Measurements from ENCODE around the gene LYSMD1. TPM values are rescaled to one million over a fixed set of nuclear protein-coding genes. Genes with fewer than 3 reads are reported as not detected.

The LYSMD1 gene
- total and polyA plus RNA-seq, 5 donors from 2014 or later = 0.14 to 0.54 (median 0.16) TPM; not detected in 1

DNA sequence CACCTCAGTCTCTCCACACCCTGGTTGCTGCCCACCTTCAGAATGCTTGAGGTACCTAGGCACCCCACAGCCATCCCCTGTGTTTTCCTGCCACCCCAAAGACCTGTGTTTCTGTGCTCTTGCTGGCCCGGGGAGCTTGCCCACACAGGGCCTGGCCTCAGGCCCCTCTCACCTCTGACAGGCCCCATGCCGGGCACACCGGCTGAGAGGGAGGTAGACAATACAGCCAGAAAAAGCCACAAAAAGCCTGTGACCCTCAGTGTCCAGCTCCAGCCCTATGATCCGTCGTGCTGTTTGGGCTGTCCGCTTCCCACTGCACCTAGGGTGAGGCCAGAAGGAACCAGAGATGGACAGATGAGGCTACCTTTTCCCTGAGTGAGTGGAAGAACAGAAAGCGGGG is 30.7 kb downstream of the LYSMD1 start:
- H3K36me3 Mint-ChIP-seq = peaks cover 12% of the 10 kb centered on the region

DNA sequence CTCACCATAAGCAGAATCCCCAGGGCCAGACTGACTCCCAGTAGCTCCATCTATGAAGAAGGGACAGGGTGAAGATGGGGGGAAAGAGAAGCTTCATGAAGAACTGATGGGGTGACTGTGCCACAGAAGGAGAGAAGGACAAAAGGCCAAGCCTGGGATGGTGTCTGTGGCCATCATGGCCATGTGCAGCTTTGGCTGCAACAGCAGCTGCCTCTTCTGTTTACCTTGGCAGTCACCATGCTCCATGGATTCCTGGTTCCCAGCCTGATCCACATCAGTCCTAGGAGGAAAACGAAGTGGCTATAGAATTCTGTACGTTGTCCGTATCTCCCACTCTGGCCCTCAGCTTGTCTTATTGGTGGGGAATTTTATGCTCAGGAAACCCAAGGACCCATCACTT is 31.3 kb downstream of the LYSMD1 start:
- peak overlapping the region in 1 of 4 donors; percentile 11 for H3K4me3 Mint-ChIP-seq
- peaks cover 11% of the 10 kb centered on the region for H3K4me1 ChIP-seq (ENCODE audit: control insufficient read depth, insufficient read depth, low read length, poor library complexity, severe bottlenecking)
- no peaks in the 10 kb centered on the region for H3K27me3 ChIP-seq (ENCODE audit: control insufficient read depth, insufficient read depth, low read length)
- H3K27ac ChIP-seq (ENCODE audit: insufficient read depth, low read length, poor library complexity, severe bottlenecking) = no peak overlapping the region
- H3K9me3 Mint-ChIP-seq = no peaks in the 10 kb centered on the region
- H3K4me1 Mint-ChIP-seq = peaks cover 0 to 13% (median 2%) of the 10 kb centered on the region in 4 donors
- H3K4me3 ChIP-seq (ENCODE audit: low read depth, low read length) = no peak overlapping the region
- H3K36me3 Mint-ChIP-seq = peaks cover 10% of the 10 kb centered on the region
- no peak for ATAC-seq (ENCODE audit: low read depth in 2 of 2)
- no peak for DNase-seq
- H3K9me3 ChIP-seq (ENCODE audit: control insufficient read depth in 2 of 2, low read length in 2 of 2) = no peaks in the 10 kb centered on the region
- H3K27ac Mint-ChIP-seq = no peak overlapping the region
- H3K27me3 Mint-ChIP-seq = no peaks in the 10 kb centered on the region
- H3K36me3 ChIP-seq (ENCODE audit: control insufficient read depth, insufficient read depth, low read length) = no peaks in the 10 kb centered on the region

More for the DNA sequence above, 30.7 kb downstream of the LYSMD1 start:
- Histone ChIP-seq H3K4me3 (ENCODE audit: low read depth, low read length) (no peak overlapping the region), H3K27ac (ENCODE audit: insufficient read depth, low read length, poor library complexity, severe bottlenecking) (no peak overlapping the region), H3K36me3 (ENCODE audit: control insufficient read depth, insufficient read depth, low read length) (no peaks in the 10 kb centered on the region), H3K4me1 (ENCODE audit: control insufficient read depth, insufficient read depth, low read length, poor library complexity, severe bottlenecking) (peaks cover 11% of the 10 kb centered on the region), H3K27me3 (ENCODE audit: control insufficient read depth, insufficient read depth, low read length) (no peaks in the 10 kb centered on the region), H3K9me3 (ENCODE audit: control insufficient read depth in 2 of 2, low read length in 2 of 2) (no peaks in the 10 kb centered on the region)
- no peaks in the 10 kb centered on the region for H3K9me3 Mint-ChIP-seq
- H3K27ac Mint-ChIP-seq = no peak overlapping the region
- peaks cover 0 to 13% (median 2%) of the 10 kb centered on the region in 4 donors for H3K4me1 Mint-ChIP-seq
- H3K4me3 Mint-ChIP-seq = no peak overlapping the region
- DNase-seq (no peak), ATAC-seq (ENCODE audit: low read depth in 2 of 2) (no peak)
- H3K27me3 Mint-ChIP-seq = no peaks in the 10 kb centered on the region

DNA sequence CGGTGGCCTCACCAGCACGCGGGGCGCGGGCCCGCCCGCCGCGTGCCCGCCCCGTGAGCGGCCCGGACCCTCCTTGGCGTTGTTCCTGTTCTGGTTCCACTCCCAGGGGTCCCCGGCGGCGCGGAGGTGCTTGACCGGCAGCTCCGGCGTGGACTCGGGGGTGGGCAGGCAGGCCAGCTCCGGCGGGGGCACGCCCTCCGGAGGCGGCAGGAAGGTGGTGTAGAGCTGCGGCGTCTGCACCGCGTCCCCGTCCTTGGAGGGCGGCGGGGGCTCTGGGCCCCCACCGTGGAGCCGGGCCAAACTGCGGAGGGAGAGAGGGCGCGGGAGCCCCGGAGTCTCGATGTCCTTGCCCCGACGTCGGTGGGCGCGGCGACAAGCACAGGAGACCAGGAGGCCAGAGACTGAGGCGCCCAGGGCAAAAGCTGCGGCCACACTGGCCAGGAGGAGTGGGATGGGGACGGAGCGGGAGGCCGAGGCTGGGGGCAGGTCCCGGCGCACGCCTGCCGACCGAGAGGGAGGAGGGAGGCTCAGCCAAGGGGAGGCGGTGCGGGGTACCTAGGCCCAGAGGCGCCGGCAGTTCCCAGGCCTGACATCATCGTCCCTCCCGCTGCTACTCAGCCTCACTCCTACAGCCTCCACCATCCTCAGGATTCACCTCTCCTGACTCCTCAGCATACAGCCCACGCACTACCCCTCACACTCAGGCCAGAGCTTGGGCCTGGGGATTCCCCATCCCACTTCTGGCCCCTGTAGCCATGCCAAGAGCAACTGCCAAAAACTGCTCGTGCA is 32.5 kb downstream of the LYSMD1 start:
- ATAC-seq (ENCODE audit: low read depth in 2 of 2) = no peak
- Histone ChIP-seq H3K4me1 (ENCODE audit: control insufficient read depth, insufficient read depth, low read length, poor library complexity, severe bottlenecking) (peaks cover 11% of the 10 kb centered on the region), H3K27me3 (ENCODE audit: control insufficient read depth, insufficient read depth, low read length) (no peaks in the 10 kb centered on the region), H3K36me3 (ENCODE audit: control insufficient read depth, insufficient read depth, low read length) (no peaks in the 10 kb centered on the region), H3K9me3 (ENCODE audit: control insufficient read depth in 2 of 2, low read length in 2 of 2) (no peaks in the 10 kb centered on the region), H3K27ac (ENCODE audit: insufficient read depth, low read length, poor library complexity, severe bottlenecking) (no peak overlapping the region), H3K4me3 (ENCODE audit: low read depth, low read length) (no peak overlapping the region)
- Mint-ChIP-seq H3K27me3 (no peaks in the 10 kb centered on the region), H3K27ac (no peak overlapping the region), H3K9me3 (no peaks in the 10 kb centered on the region), H3K36me3 (peaks cover 10% of the 10 kb centered on the region), H3K4me1 (peaks cover 0 to 13% (median 2%) of the 10 kb centered on the region in 4 donors), H3K4me3 (peak overlapping the region in 1 of 4 donors; percentile 52)
- no peak for DNase-seq

DNA sequence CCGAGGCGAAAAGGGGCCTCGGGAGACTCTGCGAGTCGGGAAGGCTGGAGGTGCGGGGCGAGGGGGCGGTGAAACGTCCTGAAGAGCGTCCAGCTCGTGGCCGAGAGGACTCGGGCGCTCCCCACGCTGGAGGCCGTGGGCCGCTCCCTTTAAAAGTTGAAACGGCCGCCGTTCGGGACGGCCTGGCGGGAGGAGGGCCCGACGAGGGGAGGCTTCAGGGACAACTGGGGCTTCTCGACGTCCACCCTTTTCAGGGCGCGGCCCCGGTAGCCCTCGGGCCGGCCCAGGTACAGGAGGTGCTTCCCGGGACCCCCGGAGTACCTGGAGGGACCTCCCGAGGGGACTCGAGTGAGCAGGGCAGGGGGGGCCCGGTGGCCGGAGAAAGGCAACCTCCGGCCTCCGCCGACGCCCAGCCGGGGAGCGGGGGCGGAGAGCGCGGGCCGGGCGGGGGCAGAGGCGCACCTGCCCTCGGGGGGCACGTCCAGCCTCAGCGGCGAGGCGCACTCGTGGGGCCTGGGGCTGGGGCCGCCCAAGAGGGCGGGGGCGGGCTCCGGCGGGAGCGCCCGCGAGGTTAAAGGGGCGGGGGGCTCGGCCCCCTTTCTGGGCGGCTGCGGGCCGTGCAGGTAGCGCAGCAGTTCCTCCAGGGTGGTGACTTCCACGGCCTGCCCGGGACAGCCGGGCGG is 33.2 kb downstream of the LYSMD1 start:
- Histone ChIP-seq H3K4me1 (ENCODE audit: control insufficient read depth, insufficient read depth, low read length, poor library complexity, severe bottlenecking) (peaks cover 11% of the 10 kb centered on the region), H3K27ac (ENCODE audit: insufficient read depth, low read length, poor library complexity, severe bottlenecking) (no peak overlapping the region), H3K4me3 (ENCODE audit: low read depth, low read length) (no peak overlapping the region), H3K9me3 (ENCODE audit: control insufficient read depth in 2 of 2, low read length in 2 of 2) (no peaks in the 10 kb centered on the region), H3K27me3 (ENCODE audit: control insufficient read depth, insufficient read depth, low read length) (no peaks in the 10 kb centered on the region), H3K36me3 (ENCODE audit: control insufficient read depth, insufficient read depth, low read length) (no peaks in the 10 kb centered on the region)
- no peaks in the 10 kb centered on the region for H3K27me3 Mint-ChIP-seq
- H3K27ac Mint-ChIP-seq = no peak overlapping the region
- DNase-seq (no peak), ATAC-seq (ENCODE audit: low read depth in 2 of 2) (no peak)
- peaks cover 10% of the 10 kb centered on the region for H3K36me3 Mint-ChIP-seq
- no peak overlapping the region for H3K4me3 Mint-ChIP-seq
- H3K4me1 Mint-ChIP-seq = peaks cover 0 to 13% (median 2%) of the 10 kb centered on the region in 4 donors
- H3K9me3 Mint-ChIP-seq = no peaks in the 10 kb centered on the region

DNA sequence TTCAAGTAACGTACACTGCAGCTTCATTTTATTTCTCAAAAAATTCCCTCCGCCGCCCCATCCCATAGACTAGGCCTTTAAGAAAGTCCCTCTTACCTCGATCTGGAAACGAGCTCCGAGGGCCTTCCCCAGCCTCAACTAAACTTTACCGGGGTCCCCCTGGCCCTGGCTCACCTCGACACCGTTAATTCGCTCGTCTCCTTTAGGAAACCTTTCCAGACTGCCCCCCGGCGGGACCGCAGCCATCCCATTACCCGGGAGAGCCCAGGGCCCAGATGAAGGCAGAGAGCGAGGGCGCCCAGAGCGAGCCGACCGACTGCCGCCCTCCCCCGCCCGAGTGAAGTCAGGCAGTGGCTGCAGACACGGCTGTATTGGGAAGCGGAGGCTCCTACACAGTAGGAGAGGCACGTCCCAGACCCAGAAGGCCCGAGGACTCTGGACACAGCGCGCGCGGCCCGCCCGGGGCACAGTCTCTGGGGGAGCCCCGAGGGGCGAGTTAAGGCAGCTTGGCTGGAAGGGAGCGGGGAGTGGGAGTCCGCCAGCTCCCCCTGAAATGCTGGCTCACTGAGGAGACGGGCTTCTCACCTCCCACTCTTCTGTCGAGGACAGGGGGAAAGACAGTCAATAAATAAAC is 33.9 kb downstream of the LYSMD1 start:
- no peaks in the 10 kb centered on the region for H3K27me3 Mint-ChIP-seq
- no peaks in the 10 kb centered on the region for H3K9me3 Mint-ChIP-seq
- peak overlapping the region in 2 of 3 donors; percentile 20 to 54 for H3K27ac Mint-ChIP-seq
- H3K4me1 Mint-ChIP-seq = peaks cover 0 to 13% (median 2%) of the 10 kb centered on the region in 4 donors
- ATAC-seq (ENCODE audit: low read depth in 2 of 2) (no peak), DNase-seq (no peak)
- Histone ChIP-seq H3K36me3 (ENCODE audit: control insufficient read depth, insufficient read depth, low read length) (no peaks in the 10 kb centered on the region), H3K4me3 (ENCODE audit: low read depth, low read length) (peak overlapping the region; percentile 55), H3K4me1 (ENCODE audit: control insufficient read depth, insufficient read depth, low read length, poor library complexity, severe bottlenecking) (peaks cover 11% of the 10 kb centered on the region), H3K9me3 (ENCODE audit: control insufficient read depth in 2 of 2, low read length in 2 of 2) (no peaks in the 10 kb centered on the region), H3K27me3 (ENCODE audit: control insufficient read depth, insufficient read depth, low read length) (no peaks in the 10 kb centered on the region), H3K27ac (ENCODE audit: insufficient read depth, low read length, poor library complexity, severe bottlenecking) (no peak overlapping the region)
- H3K36me3 Mint-ChIP-seq = peaks cover 13% of the 10 kb centered on the region
- peak overlapping the region; percentile 78 to 92 (median 82) for H3K4me3 Mint-ChIP-seq

DNA sequence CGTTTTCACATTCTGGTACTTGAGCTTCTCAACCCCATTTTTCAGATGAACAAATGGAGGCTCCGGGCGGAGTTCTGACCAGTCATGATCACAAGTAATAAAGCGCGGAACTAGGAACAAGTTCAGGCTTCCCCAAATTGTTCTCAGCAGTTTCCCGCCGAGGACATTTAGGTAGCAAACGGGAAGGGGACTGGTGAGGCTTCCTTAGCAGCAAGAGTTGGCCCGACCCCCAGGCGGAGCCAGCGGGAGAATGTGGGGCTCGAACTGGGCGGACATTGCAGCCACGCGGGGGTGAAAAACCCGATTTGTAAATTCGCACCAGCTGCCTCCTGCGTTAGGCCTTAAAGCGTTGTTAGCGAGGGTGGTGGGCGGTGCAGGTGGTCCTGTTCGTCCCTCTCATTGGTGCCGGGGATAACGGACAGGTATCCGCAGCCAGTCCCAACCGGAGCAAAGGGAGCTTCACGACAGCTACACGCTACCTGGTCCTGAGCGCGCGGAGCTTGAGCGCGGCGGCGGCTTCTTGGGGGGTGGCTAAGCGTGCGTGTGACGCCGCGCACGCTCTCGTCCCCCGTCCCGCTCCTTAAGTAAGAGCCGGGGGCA is 34.6 kb downstream of the LYSMD1 start:
- Histone ChIP-seq H3K4me1 (ENCODE audit: control insufficient read depth, insufficient read depth, low read length, poor library complexity, severe bottlenecking) (peaks cover 11% of the 10 kb centered on the region), H3K4me3 (ENCODE audit: low read depth, low read length) (peak overlapping the region; percentile 55), H3K27ac (ENCODE audit: insufficient read depth, low read length, poor library complexity, severe bottlenecking) (no peak overlapping the region), H3K27me3 (ENCODE audit: control insufficient read depth, insufficient read depth, low read length) (no peaks in the 10 kb centered on the region), H3K36me3 (ENCODE audit: control insufficient read depth, insufficient read depth, low read length) (no peaks in the 10 kb centered on the region), H3K9me3 (ENCODE audit: control insufficient read depth in 2 of 2, low read length in 2 of 2) (no peaks in the 10 kb centered on the region)
- Mint-ChIP-seq H3K27me3 (no peaks in the 10 kb centered on the region), H3K27ac (peak overlapping the region in 2 of 3 donors; percentile 51 to 54), H3K4me3 (peak overlapping the region; percentile 78 to 92 (median 82)), H3K9me3 (no peaks in the 10 kb centered on the region), H3K4me1 (peaks cover 0 to 13% (median 1%) of the 10 kb centered on the region in 4 donors), H3K36me3 (peaks cover 7% of the 10 kb centered on the region)
- ATAC-seq (ENCODE audit: low read depth in 2 of 2) (peak; percentile 96 to 99), DNase-seq (peak; percentile 58 to 91 (median 78))

DNA sequence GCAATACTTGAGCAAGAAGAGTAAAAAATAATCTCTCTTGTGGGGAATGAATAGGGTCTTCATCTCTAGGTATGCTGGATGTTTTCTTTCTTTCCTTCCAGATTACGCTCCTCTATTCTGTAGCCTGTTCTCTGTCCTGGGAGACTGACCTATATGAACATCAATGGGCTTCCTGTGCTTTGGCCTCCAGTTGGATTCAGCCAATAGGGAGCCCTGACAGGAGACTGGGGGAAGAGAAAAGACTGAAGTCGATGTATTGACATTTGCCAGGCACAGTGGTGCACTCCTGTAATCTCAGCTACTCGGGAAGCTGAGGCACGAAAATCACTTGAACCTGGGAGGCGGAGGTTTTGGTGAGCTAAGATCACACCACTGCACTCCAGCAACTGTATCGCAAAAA is 36.9 kb downstream of the LYSMD1 start:
- H3K27ac ChIP-seq (ENCODE audit: insufficient read depth, low read length, poor library complexity, severe bottlenecking) = no peak overlapping the region
- H3K4me3 Mint-ChIP-seq = no peak overlapping the region
- no peaks in the 10 kb centered on the region for H3K9me3 ChIP-seq (ENCODE audit: control insufficient read depth in 2 of 2, low read length in 2 of 2)
- H3K27me3 ChIP-seq (ENCODE audit: control insufficient read depth, insufficient read depth, low read length) = no peaks in the 10 kb centered on the region
- no peaks in the 10 kb centered on the region for H3K9me3 Mint-ChIP-seq
- peaks cover 8% of the 10 kb centered on the region for H3K36me3 ChIP-seq (ENCODE audit: control insufficient read depth, insufficient read depth, low read length)
- H3K4me1 Mint-ChIP-seq = peaks cover 0 to 17% (median 4%) of the 10 kb centered on the region in 4 donors
- peaks cover 12% of the 10 kb centered on the region for H3K36me3 Mint-ChIP-seq
- no peak overlapping the region for H3K4me3 ChIP-seq (ENCODE audit: low read depth, low read length)
- H3K4me1 ChIP-seq (ENCODE audit: control insufficient read depth, insufficient read depth, low read length, poor library complexity, severe bottlenecking) = peaks cover 11% of the 10 kb centered on the region
- no peak for DNase-seq
- no peak for ATAC-seq (ENCODE audit: low read depth in 2 of 2)
- H3K27ac Mint-ChIP-seq = no peak overlapping the region
- no peaks in the 10 kb centered on the region for H3K27me3 Mint-ChIP-seq
